Esophagus muscularis mucosa (tissue), 3 donors: ENCODE results near the gene SPAG16.

Experiments used
- CTCF ChIP-seq, 3 experiments: fragments of 200-600 bp in 2 of 3; fragments of 450-650 bp in 1 of 3; sonication (generic) in 2 of 3; IDR thresholded peaks; one replicate each; pipeline ENCODE4 v1.5.1; 2017 to 2019; ENCODE audit warnings: antibody characterized with exemption in 3 of 3, mild to moderate bottlenecking in 2 of 3, moderate library complexity in 1 of 3
- POLR2AphosphoS5 ChIP-seq, 2 donors: sonication (generic); formaldehyde crosslinking; IDR thresholded peaks; one replicate each; pipeline ENCODE4 v1.6.1; 2017; ENCODE audit warnings: antibody characterized with exemption in 2 of 2

DNA sequence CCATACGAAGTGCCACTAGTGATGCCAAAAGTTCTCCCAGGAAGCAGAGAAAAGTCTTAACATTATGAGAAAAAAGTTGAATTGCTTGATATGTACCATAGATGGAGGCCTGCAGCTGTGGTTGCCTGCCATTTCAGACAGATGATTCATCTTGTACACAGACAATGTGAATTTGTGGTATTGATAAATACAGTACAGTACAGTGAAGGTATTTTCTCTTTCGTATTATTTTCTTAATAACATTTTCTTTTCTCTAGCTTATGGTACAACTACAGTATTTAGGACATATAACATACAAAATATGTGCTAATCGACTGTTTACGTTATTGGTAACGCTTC lies 1093.0 kb downstream of the SPAG16 start:
- TF ChIP-seq CTCF (IDR thresholded peaks at IDR 0.05) (no peak), POLR2AphosphoS5 (IDR thresholded peaks at IDR 0.05) (no peak)
